ENCODE measurements around the gene VWC2L.

DNA sequence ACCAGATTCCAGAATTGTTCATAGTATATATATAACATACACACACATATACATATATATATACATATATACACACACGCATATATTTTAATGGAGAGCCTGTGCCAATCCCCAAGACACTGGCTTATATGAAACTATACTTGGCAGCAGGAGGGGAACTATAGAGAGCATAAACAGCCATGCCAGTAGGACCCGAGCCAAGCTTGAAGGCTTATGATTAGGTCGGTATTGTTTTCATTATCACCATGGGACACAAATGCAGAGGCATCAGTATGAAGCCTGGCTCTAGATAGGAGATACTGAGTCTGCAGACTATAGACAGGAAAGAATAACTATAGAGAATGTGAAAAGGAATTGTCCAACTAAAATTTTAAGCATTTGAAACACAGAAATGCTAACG is 181.2 kb downstream of the VWC2L start:
- TF ChIP-seq EP300 (IDR thresholded peaks at IDR 0.05; ENCODE audit: low read depth) (no peak), POLR2A (IDR thresholded peaks at IDR 0.05) (no peak), POLR2AphosphoS5 (IDR thresholded peaks at IDR 0.05) (no peak)
- TF ChIP-seq, protein P1, sequence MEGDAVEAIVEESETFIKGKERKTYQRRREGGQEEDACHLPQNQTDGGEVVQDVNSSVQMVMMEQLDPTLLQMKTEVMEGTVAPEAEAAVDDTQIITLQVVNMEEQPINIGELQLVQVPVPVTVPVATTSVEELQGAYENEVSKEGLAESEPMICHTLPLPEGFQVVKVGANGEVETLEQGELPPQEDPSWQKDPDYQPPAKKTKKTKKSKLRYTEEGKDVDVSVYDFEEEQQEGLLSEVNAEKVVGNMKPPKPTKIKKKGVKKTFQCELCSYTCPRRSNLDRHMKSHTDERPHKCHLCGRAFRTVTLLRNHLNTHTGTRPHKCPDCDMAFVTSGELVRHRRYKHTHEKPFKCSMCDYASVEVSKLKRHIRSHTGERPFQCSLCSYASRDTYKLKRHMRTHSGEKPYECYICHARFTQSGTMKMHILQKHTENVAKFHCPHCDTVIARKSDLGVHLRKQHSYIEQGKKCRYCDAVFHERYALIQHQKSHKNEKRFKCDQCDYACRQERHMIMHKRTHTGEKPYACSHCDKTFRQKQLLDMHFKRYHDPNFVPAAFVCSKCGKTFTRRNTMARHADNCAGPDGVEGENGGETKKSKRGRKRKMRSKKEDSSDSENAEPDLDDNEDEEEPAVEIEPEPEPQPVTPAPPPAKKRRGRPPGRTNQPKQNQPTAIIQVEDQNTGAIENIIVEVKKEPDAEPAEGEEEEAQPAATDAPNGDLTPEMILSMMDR (IDR thresholded peaks at IDR 0.05) = no peak

All from transverse colon (tissue), 4 donors.